SK-N-MC (cell line): ENCODE measurements around the gene EGFL7.

ENCODE experiments used
- EZH2 ChIP-seq: fragments of 200-600 bp; sonication (generic); IDR thresholded peaks from one replicate; pipeline ENCODE4 v1.6.1; 2017; ENCODE audit warnings: antibody characterized with exemption
- FOXP2 ChIP-seq: optimal IDR thresholded peaks from 2 replicates; pipeline ENCODE3; 2011; ENCODE audit warnings: mild to moderate bottlenecking, moderate library complexity; ENCODE audit not compliant: insufficient read depth; ENCODE audit errors: extremely low read length, control extremely low read depth

DNA sequence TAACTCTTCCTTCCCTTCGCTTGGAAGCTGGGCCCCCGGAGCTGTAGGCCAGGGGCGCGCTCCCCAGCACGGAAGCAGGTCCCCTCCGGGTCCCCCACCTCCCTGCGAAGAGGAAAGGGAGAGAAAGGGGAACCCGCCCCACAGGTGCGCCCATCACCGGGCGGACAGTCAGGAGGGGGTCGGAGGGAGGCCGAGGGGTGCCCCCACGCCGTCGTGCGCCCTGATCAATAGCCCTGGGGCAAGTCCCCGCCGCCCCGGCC, 23.7 kb downstream of the EGFL7 start:
- TF ChIP-seq FOXP2 (no peak), EZH2 (no peak)
